Stomach (tissue), 4 donors: ENCODE measurements around the gene RFXANK.

Source experiments
- CTCF ChIP-seq, 7 experiments: fragments of 450-650 bp in 4 of 7; fragments of 200-600 bp in 3 of 7; sonication (generic) in 3 of 7; IDR thresholded peaks; one replicate each; pipeline ENCODE4 v1.5.1; 2016 to 2019; ENCODE audit warnings: antibody characterized with exemption in 7 of 7, control low read depth in 2 of 7, mild to moderate bottlenecking in 1 of 7
- EP300 ChIP-seq: sonication (generic); formaldehyde crosslinking; IDR thresholded peaks from one replicate; pipeline ENCODE4 v1.6.1; 2017; ENCODE audit warnings: antibody characterized with exemption
- POLR2A ChIP-seq, 4 donors: fragments of 450-650 bp; IDR thresholded peaks; one replicate each; pipeline ENCODE4 v1.6.1; 2016; ENCODE audit warnings: antibody characterized with exemption in 4 of 4, control low read depth in 2 of 4, mild to moderate bottlenecking in 1 of 4, moderate library complexity in 1 of 4
- POLR2AphosphoS5 ChIP-seq, 3 donors: sonication (generic); formaldehyde crosslinking; IDR thresholded peaks; one replicate each; pipeline ENCODE4 v1.6.1; 2016; ENCODE audit warnings: antibody characterized with exemption in 3 of 3

GRCh38 chr19:19236173-19236572 is 44.1 kb downstream of the RFXANK start:
- no peak for TF ChIP-seq POLR2AphosphoS5 (IDR thresholded peaks at IDR 0.05)
- no peak for TF ChIP-seq CTCF (IDR thresholded peaks at IDR 0.05)
- TF ChIP-seq POLR2A (IDR thresholded peaks at IDR 0.05) = no peak
- TF ChIP-seq EP300 = no peak
